ENCODE results near the gene MSLN. TPM values are rescaled to one million over a fixed set of nuclear protein-coding genes. Genes with fewer than 3 reads are reported as not detected.

MSLN gene
- total and polyA plus RNA-seq, 2 of the 8 experiments (the other 6 are each of a cell fraction or from before 2014, with no cell fraction given), result 0.28 to 0.50 TPM

DNA sequence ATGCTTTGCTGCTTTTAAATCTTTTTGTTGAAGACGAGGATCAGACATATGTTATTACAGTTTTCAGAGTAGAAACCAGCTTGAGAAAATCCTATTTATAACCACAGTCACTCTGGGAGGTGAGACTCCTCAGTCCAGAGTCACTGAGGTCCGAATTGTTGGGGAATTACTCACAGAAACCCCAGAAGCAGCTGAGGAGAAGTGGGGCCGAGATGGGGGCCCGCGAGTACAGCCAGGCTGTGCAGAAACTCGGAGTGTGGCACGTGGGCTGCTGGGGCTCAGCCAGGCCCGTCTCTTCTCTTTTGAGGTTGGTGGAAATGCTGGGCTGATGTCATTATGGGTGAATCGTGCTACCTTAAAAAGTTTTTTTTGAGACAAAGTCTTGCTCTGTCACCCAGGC lies 54.4 kb downstream of the MSLN start (continued):
- TF ChIP-seq, protein P1, sequence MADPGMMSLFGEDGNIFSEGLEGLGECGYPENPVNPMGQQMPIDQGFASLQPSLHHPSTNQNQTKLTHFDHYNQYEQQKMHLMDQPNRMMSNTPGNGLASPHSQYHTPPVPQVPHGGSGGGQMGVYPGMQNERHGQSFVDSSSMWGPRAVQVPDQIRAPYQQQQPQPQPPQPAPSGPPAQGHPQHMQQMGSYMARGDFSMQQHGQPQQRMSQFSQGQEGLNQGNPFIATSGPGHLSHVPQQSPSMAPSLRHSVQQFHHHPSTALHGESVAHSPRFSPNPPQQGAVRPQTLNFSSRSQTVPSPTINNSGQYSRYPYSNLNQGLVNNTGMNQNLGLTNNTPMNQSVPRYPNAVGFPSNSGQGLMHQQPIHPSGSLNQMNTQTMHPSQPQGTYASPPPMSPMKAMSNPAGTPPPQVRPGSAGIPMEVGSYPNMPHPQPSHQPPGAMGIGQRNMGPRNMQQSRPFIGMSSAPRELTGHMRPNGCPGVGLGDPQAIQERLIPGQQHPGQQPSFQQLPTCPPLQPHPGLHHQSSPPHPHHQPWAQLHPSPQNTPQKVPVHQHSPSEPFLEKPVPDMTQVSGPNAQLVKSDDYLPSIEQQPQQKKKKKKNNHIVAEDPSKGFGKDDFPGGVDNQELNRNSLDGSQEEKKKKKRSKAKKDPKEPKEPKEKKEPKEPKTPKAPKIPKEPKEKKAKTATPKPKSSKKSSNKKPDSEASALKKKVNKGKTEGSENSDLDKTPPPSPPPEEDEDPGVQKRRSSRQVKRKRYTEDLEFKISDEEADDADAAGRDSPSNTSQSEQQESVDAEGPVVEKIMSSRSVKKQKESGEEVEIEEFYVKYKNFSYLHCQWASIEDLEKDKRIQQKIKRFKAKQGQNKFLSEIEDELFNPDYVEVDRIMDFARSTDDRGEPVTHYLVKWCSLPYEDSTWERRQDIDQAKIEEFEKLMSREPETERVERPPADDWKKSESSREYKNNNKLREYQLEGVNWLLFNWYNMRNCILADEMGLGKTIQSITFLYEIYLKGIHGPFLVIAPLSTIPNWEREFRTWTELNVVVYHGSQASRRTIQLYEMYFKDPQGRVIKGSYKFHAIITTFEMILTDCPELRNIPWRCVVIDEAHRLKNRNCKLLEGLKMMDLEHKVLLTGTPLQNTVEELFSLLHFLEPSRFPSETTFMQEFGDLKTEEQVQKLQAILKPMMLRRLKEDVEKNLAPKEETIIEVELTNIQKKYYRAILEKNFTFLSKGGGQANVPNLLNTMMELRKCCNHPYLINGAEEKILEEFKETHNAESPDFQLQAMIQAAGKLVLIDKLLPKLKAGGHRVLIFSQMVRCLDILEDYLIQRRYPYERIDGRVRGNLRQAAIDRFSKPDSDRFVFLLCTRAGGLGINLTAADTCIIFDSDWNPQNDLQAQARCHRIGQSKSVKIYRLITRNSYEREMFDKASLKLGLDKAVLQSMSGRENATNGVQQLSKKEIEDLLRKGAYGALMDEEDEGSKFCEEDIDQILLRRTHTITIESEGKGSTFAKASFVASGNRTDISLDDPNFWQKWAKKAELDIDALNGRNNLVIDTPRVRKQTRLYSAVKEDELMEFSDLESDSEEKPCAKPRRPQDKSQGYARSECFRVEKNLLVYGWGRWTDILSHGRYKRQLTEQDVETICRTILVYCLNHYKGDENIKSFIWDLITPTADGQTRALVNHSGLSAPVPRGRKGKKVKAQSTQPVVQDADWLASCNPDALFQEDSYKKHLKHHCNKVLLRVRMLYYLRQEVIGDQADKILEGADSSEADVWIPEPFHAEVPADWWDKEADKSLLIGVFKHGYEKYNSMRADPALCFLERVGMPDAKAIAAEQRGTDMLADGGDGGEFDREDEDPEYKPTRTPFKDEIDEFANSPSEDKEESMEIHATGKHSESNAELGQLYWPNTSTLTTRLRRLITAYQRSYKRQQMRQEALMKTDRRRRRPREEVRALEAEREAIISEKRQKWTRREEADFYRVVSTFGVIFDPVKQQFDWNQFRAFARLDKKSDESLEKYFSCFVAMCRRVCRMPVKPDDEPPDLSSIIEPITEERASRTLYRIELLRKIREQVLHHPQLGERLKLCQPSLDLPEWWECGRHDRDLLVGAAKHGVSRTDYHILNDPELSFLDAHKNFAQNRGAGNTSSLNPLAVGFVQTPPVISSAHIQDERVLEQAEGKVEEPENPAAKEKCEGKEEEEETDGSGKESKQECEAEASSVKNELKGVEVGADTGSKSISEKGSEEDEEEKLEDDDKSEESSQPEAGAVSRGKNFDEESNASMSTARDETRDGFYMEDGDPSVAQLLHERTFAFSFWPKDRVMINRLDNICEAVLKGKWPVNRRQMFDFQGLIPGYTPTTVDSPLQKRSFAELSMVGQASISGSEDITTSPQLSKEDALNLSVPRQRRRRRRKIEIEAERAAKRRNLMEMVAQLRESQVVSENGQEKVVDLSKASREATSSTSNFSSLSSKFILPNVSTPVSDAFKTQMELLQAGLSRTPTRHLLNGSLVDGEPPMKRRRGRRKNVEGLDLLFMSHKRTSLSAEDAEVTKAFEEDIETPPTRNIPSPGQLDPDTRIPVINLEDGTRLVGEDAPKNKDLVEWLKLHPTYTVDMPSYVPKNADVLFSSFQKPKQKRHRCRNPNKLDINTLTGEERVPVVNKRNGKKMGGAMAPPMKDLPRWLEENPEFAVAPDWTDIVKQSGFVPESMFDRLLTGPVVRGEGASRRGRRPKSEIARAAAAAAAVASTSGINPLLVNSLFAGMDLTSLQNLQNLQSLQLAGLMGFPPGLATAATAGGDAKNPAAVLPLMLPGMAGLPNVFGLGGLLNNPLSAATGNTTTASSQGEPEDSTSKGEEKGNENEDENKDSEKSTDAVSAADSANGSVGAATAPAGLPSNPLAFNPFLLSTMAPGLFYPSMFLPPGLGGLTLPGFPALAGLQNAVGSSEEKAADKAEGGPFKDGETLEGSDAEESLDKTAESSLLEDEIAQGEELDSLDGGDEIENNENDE (IDR thresholded peaks at IDR 0.05; ENCODE audit: insufficient replicate concordance, low read length), result no peak
- TF ChIP-seq RNF2 (IDR thresholded peaks at IDR 0.05; ENCODE audit: borderline replicate concordance, low read depth, low read length, missing control alignments, poor library complexity, severe bottlenecking) (no peak), ASH2L (IDR thresholded peaks at IDR 0.05; ENCODE audit: low read length) (no peak)
